ENCODE results near the gene CALN1.

DNA sequence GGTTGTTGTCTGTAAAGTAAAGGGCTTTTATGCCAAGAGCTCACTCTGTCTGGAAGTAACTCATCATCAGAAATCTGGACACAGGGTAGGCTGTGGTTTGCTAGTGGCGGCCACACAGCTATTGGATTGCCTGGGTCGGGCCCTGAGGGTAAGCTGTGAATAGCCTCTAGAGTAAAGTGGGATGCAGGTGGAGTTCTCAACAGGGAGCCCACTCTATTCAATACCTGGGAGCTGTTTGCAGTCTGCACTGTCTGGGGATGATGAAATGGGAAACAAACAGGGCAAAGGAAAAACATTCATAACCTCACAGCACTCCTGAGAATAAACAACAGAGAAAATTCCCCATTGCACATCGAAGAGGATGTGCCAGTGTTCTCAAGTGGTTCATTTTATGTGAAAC lies 582.6 kb downstream of the CALN1 start:
- TF ChIP-seq, protein P1, sequence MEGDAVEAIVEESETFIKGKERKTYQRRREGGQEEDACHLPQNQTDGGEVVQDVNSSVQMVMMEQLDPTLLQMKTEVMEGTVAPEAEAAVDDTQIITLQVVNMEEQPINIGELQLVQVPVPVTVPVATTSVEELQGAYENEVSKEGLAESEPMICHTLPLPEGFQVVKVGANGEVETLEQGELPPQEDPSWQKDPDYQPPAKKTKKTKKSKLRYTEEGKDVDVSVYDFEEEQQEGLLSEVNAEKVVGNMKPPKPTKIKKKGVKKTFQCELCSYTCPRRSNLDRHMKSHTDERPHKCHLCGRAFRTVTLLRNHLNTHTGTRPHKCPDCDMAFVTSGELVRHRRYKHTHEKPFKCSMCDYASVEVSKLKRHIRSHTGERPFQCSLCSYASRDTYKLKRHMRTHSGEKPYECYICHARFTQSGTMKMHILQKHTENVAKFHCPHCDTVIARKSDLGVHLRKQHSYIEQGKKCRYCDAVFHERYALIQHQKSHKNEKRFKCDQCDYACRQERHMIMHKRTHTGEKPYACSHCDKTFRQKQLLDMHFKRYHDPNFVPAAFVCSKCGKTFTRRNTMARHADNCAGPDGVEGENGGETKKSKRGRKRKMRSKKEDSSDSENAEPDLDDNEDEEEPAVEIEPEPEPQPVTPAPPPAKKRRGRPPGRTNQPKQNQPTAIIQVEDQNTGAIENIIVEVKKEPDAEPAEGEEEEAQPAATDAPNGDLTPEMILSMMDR (conservative IDR thresholded peaks at IDR 0.05; ENCODE audit: low read depth in 2 of 2), result no peak
- TF ChIP-seq EZH2 (IDR thresholded peaks at IDR 0.05; ENCODE audit: low read depth, unreplicated experiment), result no peak
- no peak for TF ChIP-seq EZH2phosphoT487 (IDR thresholded peaks at IDR 0.05; ENCODE audit: unreplicated experiment)
- TF ChIP-seq, protein P2, sequence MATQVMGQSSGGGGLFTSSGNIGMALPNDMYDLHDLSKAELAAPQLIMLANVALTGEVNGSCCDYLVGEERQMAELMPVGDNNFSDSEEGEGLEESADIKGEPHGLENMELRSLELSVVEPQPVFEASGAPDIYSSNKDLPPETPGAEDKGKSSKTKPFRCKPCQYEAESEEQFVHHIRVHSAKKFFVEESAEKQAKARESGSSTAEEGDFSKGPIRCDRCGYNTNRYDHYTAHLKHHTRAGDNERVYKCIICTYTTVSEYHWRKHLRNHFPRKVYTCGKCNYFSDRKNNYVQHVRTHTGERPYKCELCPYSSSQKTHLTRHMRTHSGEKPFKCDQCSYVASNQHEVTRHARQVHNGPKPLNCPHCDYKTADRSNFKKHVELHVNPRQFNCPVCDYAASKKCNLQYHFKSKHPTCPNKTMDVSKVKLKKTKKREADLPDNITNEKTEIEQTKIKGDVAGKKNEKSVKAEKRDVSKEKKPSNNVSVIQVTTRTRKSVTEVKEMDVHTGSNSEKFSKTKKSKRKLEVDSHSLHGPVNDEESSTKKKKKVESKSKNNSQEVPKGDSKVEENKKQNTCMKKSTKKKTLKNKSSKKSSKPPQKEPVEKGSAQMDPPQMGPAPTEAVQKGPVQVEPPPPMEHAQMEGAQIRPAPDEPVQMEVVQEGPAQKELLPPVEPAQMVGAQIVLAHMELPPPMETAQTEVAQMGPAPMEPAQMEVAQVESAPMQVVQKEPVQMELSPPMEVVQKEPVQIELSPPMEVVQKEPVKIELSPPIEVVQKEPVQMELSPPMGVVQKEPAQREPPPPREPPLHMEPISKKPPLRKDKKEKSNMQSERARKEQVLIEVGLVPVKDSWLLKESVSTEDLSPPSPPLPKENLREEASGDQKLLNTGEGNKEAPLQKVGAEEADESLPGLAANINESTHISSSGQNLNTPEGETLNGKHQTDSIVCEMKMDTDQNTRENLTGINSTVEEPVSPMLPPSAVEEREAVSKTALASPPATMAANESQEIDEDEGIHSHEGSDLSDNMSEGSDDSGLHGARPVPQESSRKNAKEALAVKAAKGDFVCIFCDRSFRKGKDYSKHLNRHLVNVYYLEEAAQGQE (IDR thresholded peaks at IDR 0.05; ENCODE audit: unreplicated experiment), result no peak
- no peak for TF ChIP-seq POLR2AphosphoS5 (IDR thresholded peaks at IDR 0.05; ENCODE audit: low read depth)
- TF ChIP-seq, protein P3, sequence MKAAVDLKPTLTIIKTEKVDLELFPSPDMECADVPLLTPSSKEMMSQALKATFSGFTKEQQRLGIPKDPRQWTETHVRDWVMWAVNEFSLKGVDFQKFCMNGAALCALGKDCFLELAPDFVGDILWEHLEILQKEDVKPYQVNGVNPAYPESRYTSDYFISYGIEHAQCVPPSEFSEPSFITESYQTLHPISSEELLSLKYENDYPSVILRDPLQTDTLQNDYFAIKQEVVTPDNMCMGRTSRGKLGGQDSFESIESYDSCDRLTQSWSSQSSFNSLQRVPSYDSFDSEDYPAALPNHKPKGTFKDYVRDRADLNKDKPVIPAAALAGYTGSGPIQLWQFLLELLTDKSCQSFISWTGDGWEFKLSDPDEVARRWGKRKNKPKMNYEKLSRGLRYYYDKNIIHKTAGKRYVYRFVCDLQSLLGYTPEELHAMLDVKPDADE (IDR thresholded peaks at IDR 0.05), result no peak
- no peak for TF ChIP-seq CREB1 (CRISPR knock-in tag; IDR thresholded peaks at IDR 0.05; ENCODE audit: low read depth)
- no peak for TF ChIP-seq ZNF331 (CRISPR knock-in tag; IDR thresholded peaks at IDR 0.05; ENCODE audit: low read depth)
- no peak for TF ChIP-seq JUNB (IDR thresholded peaks at IDR 0.05; ENCODE audit: unreplicated experiment)

All from GM23338 (cell line).